Measurements from ENCODE around the gene NOTUM.

The NOTUM gene

DNA sequence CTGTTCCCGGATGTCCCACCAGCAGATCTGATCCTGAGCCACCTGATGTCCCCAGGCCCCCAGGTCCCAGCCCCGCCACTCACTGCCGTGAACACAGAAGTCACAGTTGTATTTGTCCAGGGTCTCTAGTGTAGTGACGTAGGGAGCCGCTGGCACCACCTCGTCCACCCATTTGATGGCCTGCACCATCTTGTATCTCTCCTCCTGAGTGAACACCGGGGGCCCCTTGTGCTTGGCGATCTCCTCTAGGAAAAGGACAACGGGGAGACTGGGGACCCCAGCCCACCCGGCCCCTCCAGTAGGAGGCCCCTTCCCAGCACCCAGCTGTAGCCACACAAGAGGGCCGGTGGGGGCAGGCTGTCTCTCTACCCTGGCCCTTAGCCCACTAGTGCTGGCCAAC is 52.2 kb downstream of the NOTUM start:
- no peak for DNase-seq

DNA sequence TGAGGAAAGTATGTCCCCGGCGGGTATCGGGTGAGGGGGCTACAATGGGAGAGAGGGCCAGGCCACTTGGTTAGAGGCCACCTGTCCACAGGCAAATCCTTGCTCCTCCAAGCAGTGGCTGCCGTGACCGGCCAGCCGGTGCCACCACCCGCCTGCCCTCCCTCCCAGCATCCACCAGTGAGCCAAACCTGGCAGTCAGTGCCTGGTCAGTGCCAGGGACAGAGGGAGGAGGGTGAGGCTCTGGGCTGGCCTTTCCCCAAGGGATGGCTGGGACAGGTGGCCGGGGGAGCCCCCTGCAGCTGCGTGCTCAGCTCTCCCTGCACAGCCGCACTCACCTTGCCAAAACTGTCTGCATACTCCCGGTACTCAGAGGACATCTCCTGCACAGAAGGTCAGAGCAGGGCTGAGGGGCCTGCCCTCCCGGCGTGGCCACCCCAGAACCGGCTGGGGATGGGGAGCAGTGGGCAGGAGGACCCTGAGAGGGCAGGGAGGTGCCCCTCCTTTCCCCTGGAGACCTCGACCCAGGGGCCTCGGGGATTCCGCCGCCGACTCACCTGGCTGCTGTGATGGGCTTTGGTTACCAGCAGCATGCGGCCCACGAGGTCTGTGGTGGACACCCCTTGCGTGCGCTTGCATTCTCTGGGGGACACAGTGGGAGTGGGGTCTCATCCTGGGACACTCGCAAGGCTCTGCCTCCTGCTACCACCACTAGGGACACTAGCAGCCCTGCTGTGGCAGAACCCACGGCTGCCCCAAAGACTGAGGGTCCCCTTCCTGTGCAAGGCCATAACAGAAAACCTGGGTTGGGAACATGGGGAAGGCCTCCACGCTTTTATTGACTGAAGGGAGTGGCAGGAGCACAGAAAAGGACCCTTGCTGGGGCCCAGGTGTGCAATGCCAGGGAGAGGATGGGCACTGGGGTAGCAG is 53.5 kb downstream of the NOTUM start:
- DNase-seq: no peak

DNA sequence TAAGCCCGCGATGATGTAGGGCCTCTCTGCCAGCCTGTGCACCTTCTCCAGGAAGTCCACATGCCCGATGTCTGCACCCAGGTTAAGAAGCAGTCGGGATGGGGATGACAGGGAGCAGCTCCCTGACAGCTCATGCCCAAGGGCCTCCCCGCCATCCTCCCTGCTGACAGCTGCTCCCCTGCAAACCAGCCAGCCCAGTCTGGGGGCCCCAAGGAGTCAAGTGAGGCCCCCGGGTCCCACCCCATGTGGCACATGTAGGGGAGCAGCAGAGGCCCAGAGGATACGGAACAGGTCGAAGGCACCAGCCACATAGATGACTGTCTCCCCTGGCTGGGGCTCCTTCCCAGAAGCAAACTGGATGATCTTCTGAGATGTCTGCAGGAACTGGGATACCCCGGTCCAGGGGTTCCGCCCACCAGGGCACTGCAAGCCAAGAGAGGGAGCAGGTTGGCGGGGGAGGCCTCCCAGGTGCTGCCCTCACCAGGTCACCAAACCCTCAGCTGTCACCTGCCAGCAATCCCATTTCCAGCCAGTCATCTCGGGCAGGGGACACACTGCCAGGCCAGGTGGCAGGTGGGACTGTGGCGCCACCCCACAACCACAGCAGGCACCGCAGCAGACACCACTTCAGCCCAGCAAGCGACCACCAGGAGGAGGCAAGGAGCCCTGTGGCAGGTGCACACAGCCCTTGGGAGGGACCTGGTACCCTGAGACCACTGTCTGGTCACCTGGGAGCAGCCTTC is 54.3 kb downstream of the NOTUM start:
- no peak for DNase-seq

DNA sequence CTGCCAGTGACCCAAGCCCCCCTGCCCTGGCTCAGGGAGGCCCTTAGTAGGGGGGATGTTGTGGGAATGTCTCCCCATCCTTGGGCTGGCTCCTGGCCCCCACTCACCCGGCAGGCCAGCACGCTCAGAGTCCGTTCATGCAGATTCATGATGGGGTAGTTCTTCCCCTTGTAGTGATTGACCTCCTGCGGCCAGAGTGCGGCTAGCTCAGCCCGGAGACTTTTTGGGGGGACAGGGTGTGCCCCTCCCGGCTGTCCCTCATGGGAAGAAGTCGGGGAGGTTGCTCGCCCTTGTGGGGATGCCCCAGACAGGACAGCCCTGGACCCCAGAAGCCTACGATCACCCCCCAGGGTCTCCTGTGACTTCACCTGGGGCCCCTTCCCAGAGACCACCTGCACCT is 55.0 kb downstream of the NOTUM start:
- DNase-seq: no peak

DNA sequence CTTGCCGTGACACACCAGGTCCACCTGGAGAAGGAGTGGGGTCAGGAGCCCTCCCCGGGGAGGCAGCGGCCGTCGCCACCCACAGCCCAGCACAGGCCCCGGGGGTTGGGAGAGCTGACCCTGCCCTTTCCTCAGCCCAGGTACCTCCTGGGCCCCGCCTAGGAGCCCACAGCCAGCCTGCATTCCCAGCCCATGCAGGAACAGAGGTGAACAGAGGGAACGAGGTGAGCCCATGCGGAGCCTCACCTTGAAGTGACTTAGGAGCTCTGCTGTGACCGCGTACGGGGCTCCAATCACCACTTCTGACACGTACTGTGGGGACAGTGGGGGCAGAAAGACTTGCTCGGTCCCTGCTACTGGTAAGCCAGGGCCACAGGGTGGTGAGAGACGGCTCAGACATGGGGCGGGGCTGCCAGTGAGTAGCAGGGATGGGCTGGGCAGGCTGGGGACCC is 55.5 kb downstream of the NOTUM start:
- DNase-seq: no peak

DNA sequence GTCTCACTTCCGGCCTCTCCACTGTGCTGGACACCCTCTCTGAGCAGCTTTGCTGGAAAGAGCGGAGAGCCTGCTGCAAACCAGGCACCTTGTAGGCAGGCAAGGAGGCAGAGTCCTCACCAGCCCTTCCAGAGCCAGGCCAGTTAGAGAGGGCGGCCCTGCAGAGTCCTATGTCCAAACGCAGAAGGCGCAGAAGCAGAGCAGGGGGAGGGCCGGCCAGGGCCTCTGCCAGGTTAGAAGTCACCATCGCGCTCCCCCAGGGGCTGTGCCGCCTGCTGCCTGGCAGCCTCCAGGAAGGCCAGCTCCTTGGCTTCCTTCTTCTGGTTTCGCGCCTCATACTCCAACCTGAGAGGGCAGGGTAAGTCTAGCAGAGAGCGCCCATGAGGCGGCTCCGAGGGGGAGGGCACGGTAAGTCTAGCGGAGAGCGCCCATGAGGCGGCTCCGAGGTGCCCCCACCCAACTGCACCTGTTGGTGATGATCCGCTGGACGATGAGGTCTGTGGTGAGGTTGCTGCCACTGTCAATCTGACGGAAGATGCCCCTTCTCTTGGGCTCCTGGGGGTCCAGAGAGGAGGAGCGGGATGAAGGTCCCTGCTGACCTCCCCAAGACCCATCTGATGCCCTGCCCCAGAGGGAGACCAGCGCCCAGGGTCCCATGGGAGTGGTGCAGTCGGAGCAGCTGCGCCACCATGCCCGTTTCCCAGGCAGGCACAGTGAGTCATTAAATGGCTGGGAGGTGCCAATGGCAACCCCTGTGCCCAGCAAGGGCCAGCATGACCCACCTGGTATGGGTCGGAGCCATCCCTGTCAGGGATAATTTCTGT is 56.2 kb downstream of the NOTUM start:
- DNase-seq: no peak

DNA sequence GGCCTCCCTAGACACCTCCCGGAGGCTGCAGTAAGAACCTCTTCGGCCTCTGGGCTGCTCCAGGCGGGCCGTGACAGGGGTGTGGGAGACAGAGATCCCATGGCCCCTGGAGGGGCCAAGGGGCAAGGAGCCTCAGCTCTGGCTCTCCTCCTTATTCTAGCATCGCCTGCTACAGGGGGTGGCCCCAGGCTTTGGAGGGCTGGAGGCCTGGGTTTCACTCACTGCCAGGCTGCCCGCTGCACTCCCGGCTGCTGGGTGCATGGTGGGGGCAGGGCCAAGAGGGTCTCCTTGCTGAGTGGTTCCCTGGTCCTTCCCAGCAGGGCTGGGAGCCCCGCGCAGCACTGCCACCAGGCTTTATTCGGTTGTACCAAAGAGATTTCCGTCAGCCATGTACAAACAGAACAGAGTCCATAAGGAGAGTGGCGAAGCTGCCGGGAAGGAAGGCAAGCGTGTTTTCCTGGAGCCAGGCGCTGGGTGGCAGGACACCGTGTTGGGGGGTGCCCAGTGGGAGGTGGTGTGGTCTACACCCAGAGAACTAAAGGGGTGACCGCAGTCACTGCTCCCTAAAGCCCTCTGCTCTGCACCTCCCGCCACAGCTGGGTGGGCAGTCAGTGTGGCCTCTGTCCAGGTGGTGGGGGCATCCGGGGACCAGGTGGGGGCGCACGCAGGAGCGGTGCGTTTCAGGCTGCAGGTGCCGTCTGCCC is 56.9 kb downstream of the NOTUM start:
- no peak for DNase-seq

DNA sequence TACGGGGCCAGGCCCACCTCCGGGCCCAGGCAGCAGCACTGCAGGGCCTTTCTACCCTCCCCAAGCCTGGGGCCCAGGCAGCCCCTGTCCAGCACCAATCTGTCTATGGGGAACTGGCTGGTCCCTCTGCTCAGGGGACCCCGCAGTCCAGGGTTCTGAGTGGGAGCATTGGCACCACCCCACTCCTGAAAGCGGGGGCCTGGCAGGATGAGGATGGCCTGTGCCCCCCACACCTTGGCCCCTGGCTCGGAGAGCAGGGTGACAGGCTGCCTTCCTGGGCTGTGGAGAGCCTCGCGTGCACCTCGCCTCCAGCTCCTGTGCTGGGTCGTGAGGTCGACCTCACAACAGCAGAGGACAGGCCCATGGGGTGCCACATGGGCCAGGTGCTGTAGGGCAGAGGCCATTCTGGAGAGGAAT is 57.6 kb downstream of the NOTUM start:
- DNase-seq: no peak

DNA sequence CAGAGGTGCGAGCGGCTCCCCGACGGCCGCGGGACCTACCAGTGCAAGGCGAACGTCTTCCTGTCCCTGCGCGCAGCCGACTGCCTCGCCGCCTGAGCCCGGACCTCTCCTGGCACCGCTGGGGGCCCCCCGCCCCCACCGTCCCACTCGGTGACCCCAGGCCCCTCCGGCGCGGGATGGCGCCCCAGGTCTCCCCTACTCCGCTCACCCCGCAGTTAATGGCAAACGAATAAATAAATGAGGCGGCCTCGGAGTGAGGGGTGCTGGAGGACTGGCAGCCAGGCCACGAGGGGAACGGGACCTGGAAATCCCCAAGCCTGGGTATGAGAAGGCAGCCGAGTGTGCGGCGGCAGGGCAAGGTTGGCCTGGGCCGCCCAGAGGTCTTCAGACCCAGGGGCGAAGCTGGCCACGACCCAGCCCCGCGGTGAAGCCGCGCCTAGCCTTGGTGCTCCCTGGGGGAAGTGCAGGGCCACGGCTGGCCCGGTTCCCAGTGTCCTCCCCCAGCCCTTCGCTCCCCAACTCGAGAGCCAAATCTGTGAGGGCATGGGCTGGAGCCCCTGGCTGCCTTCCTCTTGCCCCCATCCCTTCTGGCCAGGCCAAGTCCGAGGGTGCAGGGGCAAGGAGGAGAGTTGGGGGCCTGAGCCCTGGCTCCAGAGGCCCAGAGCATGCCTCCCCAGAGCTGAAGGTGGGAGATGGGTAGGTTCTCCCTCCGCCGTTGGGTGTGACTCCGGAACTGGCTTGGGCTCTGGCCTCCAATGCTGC is 58.2 kb downstream of the NOTUM start:
- no peak for DNase-seq

Data from NCI-H1694 (cell line).